SK-N-MC (cell line): ENCODE data around the gene TBC1D9B.

Experiments
- EZH2 ChIP-seq: fragments of 200-600 bp; sonication (generic); IDR thresholded peaks from one replicate; pipeline ENCODE4 v1.6.1; 2017; ENCODE audit warnings: antibody characterized with exemption
- POLR2AphosphoS5 ChIP-seq: IDR thresholded peaks from 2 replicates; pipeline ENCODE4 v1.6.1; 2012; ENCODE audit warnings: mild to moderate bottlenecking, low read depth, low read length, borderline replicate concordance

DNA sequence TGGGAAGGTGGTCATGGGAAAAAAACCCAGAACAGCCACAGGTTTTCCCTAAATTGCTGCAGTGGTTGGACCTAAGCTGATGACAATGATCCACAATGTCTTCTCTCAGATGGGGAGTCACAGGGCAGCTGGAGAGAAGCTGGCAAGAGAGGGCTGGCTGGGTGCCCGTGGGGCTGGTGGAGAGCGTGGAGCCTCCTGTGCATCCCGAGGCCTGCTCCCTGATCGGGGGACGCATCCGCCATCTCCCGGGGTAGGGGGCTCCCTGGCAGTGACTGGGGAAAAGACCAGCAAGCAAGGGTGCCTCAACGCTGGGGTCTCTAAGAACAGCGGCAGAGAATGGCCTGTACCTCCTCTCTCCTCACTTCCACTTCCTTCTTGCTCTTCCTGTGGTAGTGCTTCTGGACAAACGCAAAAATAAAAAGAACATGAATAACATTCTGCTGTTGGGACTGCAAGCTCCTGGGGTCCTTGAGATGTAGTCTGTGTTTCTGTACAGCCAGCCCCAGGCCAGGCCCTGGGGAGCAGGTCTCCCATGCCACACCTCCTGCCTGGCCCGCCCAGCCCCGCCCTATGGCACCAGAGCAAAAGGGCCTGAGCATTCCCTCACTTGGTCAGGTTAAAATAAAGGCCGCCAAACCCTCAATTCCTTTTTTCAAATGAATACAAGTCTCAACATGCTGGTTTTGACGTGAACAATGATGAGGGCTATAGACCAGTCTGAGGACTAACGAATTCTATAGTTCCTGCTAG, 42.0 kb downstream of the TBC1D9B start:
- TF ChIP-seq POLR2AphosphoS5 (no peak), EZH2 (no peak)
